ENCODE data around the gene SRGAP3. TPM values are rescaled to one million over a fixed set of nuclear protein-coding genes. Genes with fewer than 3 reads are reported as not detected.

Gene SRGAP3
- total and polyA plus RNA-seq, 10 of the 15 experiments (the other 5 are each of a cell fraction or from before 2014, with no cell fraction given): 0.32 to 1.7 (median 0.99) TPM

DNA sequence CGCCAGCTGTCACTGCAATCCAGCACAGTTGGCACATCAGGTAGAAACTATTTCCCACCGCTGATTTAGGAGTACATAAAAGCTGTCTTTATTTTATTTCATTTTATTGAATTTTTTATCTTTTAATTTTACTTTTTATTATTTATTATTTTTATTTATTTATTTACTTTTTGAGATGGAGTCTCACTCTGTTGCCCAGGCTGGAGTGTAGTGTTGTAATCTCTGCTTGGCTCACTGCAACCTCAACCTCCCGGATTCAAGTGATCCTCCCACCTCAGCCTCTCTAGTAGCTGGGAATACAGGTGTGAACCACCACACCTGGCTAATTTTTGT lies 31.0 kb downstream of the SRGAP3 start (continued):
- TF ChIP-seq PRDM15 (CRISPR knock-in tag; IDR thresholded peaks at IDR 0.05) (no peak), NKRF (conservative IDR thresholded peaks at IDR 0.05) (no peak), WRNIP1 (IDR thresholded peaks at IDR 0.05; ENCODE audit: borderline replicate concordance, low read depth, low read length) (no peak)
- TF ChIP-seq, protein P1, sequence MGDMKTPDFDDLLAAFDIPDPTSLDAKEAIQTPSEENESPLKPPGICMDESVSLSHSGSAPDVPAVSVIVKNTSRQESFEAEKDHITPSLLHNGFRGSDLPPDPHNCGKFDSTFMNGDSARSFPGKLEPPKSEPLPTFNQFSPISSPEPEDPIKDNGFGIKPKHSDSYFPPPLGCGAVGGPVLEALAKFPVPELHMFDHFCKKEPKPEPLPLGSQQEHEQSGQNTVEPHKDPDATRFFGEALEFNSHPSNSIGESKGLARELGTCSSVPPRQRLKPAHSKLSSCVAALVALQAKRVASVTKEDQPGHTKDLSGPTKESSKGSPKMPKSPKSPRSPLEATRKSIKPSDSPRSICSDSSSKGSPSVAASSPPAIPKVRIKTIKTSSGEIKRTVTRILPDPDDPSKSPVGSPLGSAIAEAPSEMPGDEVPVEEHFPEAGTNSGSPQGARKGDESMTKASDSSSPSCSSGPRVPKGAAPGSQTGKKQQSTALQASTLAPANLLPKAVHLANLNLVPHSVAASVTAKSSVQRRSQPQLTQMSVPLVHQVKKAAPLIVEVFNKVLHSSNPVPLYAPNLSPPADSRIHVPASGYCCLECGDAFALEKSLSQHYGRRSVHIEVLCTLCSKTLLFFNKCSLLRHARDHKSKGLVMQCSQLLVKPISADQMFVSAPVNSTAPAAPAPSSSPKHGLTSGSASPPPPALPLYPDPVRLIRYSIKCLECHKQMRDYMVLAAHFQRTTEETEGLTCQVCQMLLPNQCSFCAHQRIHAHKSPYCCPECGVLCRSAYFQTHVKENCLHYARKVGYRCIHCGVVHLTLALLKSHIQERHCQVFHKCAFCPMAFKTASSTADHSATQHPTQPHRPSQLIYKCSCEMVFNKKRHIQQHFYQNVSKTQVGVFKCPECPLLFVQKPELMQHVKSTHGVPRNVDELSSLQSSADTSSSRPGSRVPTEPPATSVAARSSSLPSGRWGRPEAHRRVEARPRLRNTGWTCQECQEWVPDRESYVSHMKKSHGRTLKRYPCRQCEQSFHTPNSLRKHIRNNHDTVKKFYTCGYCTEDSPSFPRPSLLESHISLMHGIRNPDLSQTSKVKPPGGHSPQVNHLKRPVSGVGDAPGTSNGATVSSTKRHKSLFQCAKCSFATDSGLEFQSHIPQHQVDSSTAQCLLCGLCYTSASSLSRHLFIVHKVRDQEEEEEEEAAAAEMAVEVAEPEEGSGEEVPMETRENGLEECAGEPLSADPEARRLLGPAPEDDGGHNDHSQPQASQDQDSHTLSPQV (IDR thresholded peaks at IDR 0.05): no peak
